Progenitor cell of endocrine pancreas (in vitro differentiated cells): Measurements from ENCODE around the gene MOV10L1. TPM values are rescaled to one million over a fixed set of nuclear protein-coding genes. Genes with fewer than 3 reads are reported as not detected.

Source experiments
- DNase-seq: peaks from one replicate; pipeline ENCODE4 v3.0.0; 2021; ENCODE audit warnings: low spot score; ENCODE audit not compliant: unreplicated experiment
- H3K27ac Mint-ChIP-seq: 2 replicates; pipeline ENCODE4 v1.8.0; 2021; ENCODE audit warnings: mild to moderate bottlenecking, moderate library complexity, mixed read lengths
- H3K27me3 Mint-ChIP-seq: 2 replicates; pipeline ENCODE4 v1.8.0; 2021; ENCODE audit warnings: mixed read lengths
- H3K36me3 Mint-ChIP-seq: 2 replicates; pipeline ENCODE4 v1.8.0; 2022; ENCODE audit warnings: mixed read lengths; ENCODE audit not compliant: insufficient read depth
- H3K4me1 Mint-ChIP-seq: 2 replicates; pipeline ENCODE4 v1.8.0; 2021; ENCODE audit warnings: low read depth, mixed read lengths
- H3K4me3 Mint-ChIP-seq: 2 replicates; pipeline ENCODE4 v1.8.0; 2021; ENCODE audit warnings: low read depth, mild to moderate bottlenecking, moderate library complexity, mixed read lengths
- H3K9me3 Mint-ChIP-seq: 2 replicates; pipeline ENCODE4 v1.8.0; 2021; ENCODE audit warnings: low read depth, mixed read lengths
- CTCF ChIP-seq: fragments of 200-600 bp; sonication (generic); IDR thresholded peaks from one replicate; pipeline ENCODE4 v1.5.0; 2021; ENCODE audit warnings: antibody characterized with exemption, mild to moderate bottlenecking; ENCODE audit not compliant: unreplicated experiment
- total RNA-seq: library from RNA; stranded (reverse); gene quantifications from 2 replicates; pipeline ENCODE4 v1.2.1, GENCODE V29; 2021

MOV10L1 gene
- total RNA-seq, 1 donor from 2014 or later, result 0.22 TPM

GRCh38 chr22:50173311-50173982, 83.6 kb downstream of the MOV10L1 start:
- Mint-ChIP-seq H3K4me1 (peaks cover 4% of the 10 kb centered on the region), H3K36me3 (peaks cover 4% of the 10 kb centered on the region), H3K27me3 (peaks cover 3% of the 10 kb centered on the region), H3K9me3 (no peaks in the 10 kb centered on the region), H3K27ac (no peak overlapping the region), H3K4me3 (no peak overlapping the region)
- no peak for DNase-seq
- no peak for TF ChIP-seq CTCF

- DNase-seq, result no peak
- H3K4me3 Mint-ChIP-seq, result no peak overlapping the region
- H3K36me3 Mint-ChIP-seq, result peaks cover 4% of the 10 kb centered on the region
- TF ChIP-seq CTCF, result no peak
- H3K9me3 Mint-ChIP-seq, result no peaks in the 10 kb centered on the region
- peaks cover 1% of the 10 kb centered on the region for H3K27me3 Mint-ChIP-seq
- peaks cover 4% of the 10 kb centered on the region for H3K4me1 Mint-ChIP-seq
- H3K27ac Mint-ChIP-seq, result no peak overlapping the region
Measured at GRCh38 chr22:50173983-50174355, 84.2 kb downstream of the MOV10L1 start.

- TF ChIP-seq CTCF, result no peak
- Mint-ChIP-seq H3K27me3 (no peaks in the 10 kb centered on the region), H3K27ac (no peak overlapping the region), H3K4me3 (no peak overlapping the region), H3K4me1 (peaks cover 3% of the 10 kb centered on the region), H3K36me3 (peaks cover 6% of the 10 kb centered on the region), H3K9me3 (no peaks in the 10 kb centered on the region)
- DNase-seq, result no peak
Measured at GRCh38 chr22:50174382-50175190, 84.8 kb downstream of the MOV10L1 start.

DNA sequence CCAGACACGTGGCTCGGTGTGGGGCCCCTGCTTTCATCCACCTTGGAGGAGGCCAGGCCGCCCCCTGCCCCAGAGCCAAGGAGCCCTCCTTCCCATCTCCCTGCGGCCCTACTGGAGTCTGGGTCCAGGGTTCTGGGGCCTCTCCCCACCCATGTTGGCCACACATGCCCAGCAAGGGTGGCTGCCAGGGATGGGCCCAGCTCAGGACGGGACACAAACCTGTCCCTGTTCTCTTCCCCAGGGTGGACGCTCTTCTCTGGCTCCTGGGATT, 85.3 kb downstream of the MOV10L1 start:
- no peak for DNase-seq
- Mint-ChIP-seq H3K4me1 (peaks cover 5% of the 10 kb centered on the region), H3K27ac (no peak overlapping the region), H3K4me3 (no peak overlapping the region), H3K36me3 (peaks cover 6% of the 10 kb centered on the region), H3K9me3 (no peaks in the 10 kb centered on the region), H3K27me3 (no peaks in the 10 kb centered on the region)
- no peak for TF ChIP-seq CTCF

DNA sequence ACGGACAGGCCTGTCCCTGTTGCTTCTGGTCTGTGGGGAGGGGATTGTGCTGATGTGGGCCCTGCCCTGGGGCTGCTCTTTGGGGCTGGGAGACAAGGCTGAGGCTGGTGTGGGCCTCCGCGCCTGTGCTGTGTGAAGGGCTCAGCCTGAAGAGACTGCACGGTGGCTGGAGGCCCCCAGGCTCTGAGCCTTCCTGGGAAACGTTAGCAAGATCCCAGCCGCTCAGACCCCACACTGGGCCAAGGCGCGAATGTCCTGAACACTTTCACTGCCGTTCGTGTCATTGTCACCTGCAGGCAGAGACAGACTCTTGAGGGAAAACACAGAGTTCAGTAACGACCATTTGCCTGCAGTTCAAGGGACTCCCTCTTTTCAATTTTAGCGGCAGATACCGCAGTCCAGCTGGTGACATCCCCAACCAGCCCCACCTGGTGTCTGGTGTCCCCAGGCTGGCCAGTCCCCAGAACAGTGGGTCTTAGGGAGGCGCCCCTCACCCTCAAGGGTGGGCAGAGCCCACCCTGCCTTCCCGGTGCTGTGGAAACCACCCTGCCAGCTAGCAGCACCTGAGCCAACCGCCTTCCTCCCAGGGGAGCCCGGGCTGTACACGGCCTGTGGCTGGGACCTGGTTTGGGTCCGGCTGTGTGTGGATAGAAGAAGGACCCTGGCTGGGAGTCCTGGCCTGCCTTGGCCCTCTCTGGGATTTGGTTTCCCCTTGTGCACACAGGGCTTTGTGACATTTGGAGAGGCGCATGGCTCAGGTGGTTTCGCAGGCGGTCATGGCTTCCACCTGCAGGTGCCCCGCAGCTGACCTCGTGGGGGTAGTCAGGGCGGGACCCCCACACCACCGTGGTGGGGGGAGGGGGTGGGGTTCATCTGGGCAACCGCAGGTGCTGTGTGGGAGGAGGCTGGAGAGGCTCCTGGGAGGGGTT, 86.4 kb downstream of the MOV10L1 start:
- no peak for TF ChIP-seq CTCF
- H3K9me3 Mint-ChIP-seq, result no peaks in the 10 kb centered on the region
- H3K27me3 Mint-ChIP-seq, result no peaks in the 10 kb centered on the region
- peaks cover 2% of the 10 kb centered on the region for H3K4me1 Mint-ChIP-seq
- DNase-seq, result no peak
- H3K36me3 Mint-ChIP-seq, result peaks cover 6% of the 10 kb centered on the region
- no peak overlapping the region for H3K4me3 Mint-ChIP-seq
- no peak overlapping the region for H3K27ac Mint-ChIP-seq
